Neural crest cell (in vitro differentiated cells): ENCODE data around the gene UTS2R. TPM values are rescaled to one million over a fixed set of nuclear protein-coding genes. Genes with fewer than 3 reads are reported as not detected.
"Not testable (repeated sequence)": the region's sequence is repeated elsewhere in the genome, so short reads cannot be mapped to it uniquely, and the experiment has no call there.

Source experiments
- DNase-seq: peaks from one replicate; pipeline ENCODE4 v3.0.0; 2021; ENCODE audit warnings: low read depth, mixed read lengths, low spot score
- H3K27ac Mint-ChIP-seq: one replicate; pipeline ENCODE4 v1.8.0; 2021; ENCODE audit warnings: mild to moderate bottlenecking, mixed read lengths; ENCODE audit not compliant: unreplicated experiment
- H3K27me3 Mint-ChIP-seq: 2 replicates; pipeline ENCODE4 v1.8.0; 2021; ENCODE audit warnings: low read depth, mild to moderate bottlenecking, mixed read lengths
- H3K36me3 Mint-ChIP-seq: 2 replicates; pipeline ENCODE4 v1.8.0; 2021; ENCODE audit warnings: low read depth, mild to moderate bottlenecking, mixed read lengths
- H3K4me1 Mint-ChIP-seq: 2 replicates; pipeline ENCODE4 v1.8.0; 2021; ENCODE audit warnings: mixed read lengths
- H3K4me3 Mint-ChIP-seq: one replicate; pipeline ENCODE4 v1.8.0; 2021; ENCODE audit warnings: mild to moderate bottlenecking, mixed read lengths
- H3K9me3 Mint-ChIP-seq: 2 replicates; pipeline ENCODE4 v1.8.0; 2021; ENCODE audit warnings: mixed read lengths
- total RNA-seq: library from RNA; stranded (reverse); gene quantifications from 2 replicates; pipeline ENCODE4 v1.2.1, GENCODE V29; 2021
- TF ChIP-seq, protein P1 (sequence below): fragments of 200-600 bp; sonication (generic); conservative IDR thresholded peaks from 2 replicates; pipeline ENCODE4 v1.5.0; 2021; ENCODE audit warnings: antibody characterized with exemption, mild to moderate bottlenecking

UTS2R gene
- total RNA-seq, 1 donor from 2014 or later: not detected

DNA sequence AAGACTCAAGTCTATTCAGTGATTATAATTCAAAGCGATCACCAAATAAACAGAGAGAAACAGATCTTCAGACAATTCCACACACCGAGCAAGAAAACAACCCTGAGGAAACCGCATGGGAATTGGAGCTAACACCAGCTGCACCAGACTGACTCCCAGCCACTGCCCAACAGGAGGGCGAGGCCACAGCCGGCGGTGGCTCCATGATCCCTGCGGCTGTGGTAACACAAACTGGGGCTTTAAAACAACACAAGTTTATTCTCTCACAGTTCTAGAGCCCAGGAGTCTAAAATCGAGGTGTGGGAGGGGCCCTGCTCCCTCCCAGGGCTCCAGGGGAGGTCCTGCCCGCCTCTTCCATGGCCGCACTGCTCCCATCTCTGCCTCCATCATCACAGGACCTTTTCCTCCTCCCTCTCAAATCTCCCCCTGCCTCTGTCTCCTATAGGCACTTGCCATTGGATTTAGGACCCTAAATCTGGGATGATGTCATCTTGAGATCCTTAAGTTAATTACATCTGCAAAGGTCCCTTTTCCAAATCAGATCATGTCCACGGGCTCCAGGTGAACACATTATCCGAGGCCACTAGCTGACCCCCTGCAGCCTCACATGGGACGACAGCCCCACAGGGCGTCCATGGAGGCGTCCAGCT, 36.8 kb downstream of the UTS2R start:
- H3K36me3 Mint-ChIP-seq: no peaks in the 10 kb centered on the region

GRCh38 chr17:82408938-82409318, 37.4 kb downstream of the UTS2R start:
- no peak for DNase-seq
- no peaks in the 10 kb centered on the region for H3K36me3 Mint-ChIP-seq
- no peaks in the 10 kb centered on the region for H3K27me3 Mint-ChIP-seq
- H3K4me3 Mint-ChIP-seq: no peak overlapping the region
- H3K4me1 Mint-ChIP-seq: no peaks in the 10 kb centered on the region
- H3K27ac Mint-ChIP-seq: no peak overlapping the region
- H3K9me3 Mint-ChIP-seq: no peaks in the 10 kb centered on the region
- TF ChIP-seq, protein P1, sequence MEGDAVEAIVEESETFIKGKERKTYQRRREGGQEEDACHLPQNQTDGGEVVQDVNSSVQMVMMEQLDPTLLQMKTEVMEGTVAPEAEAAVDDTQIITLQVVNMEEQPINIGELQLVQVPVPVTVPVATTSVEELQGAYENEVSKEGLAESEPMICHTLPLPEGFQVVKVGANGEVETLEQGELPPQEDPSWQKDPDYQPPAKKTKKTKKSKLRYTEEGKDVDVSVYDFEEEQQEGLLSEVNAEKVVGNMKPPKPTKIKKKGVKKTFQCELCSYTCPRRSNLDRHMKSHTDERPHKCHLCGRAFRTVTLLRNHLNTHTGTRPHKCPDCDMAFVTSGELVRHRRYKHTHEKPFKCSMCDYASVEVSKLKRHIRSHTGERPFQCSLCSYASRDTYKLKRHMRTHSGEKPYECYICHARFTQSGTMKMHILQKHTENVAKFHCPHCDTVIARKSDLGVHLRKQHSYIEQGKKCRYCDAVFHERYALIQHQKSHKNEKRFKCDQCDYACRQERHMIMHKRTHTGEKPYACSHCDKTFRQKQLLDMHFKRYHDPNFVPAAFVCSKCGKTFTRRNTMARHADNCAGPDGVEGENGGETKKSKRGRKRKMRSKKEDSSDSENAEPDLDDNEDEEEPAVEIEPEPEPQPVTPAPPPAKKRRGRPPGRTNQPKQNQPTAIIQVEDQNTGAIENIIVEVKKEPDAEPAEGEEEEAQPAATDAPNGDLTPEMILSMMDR: no peak

More for the DNA sequence above, 36.8 kb downstream of the UTS2R start:
- Mint-ChIP-seq H3K27me3 (no peaks in the 10 kb centered on the region), H3K27ac (peak overlapping the region; percentile 83), H3K9me3 (no peaks in the 10 kb centered on the region), H3K4me1 (no peaks in the 10 kb centered on the region), H3K4me3 (no peak overlapping the region)
- TF ChIP-seq, protein P1: no peak
- no peak for DNase-seq

DNA sequence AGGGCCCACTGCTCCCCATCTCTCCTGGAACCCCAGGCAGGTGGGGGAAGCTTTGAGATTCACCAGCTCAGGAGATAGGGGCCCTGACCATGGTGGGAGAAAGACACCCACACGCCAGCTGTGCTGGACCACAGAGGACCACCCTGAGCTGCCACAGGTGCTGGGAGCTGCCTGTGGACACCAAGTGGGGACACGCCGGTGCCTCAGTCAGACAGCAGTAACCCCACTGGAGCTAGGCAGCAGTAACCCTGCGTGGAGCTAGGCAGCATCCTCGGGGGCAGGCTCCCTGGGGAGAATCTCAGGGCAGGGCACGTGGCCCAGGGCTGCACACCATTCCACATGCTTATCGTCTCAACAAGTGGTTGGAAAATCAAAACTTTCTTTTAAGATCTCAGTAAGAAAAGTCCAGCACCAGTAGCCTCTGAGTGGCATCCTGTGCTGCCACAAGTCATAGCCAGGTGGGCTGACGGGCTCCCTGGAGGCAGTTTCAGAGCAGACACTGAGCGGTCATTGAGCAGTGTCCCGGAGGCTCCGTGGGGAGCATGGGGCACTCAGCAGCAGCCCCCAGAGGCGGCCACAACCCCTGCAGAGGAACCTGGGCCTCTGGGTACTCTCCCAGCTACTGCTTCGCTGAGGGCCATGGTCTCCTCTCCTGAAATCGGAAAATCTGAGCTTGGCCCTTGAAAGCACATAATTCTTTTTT, 38.6 kb downstream of the UTS2R start:
- no peaks in the 10 kb centered on the region for H3K9me3 Mint-ChIP-seq
- no peak for DNase-seq
- H3K4me3 Mint-ChIP-seq: no peak overlapping the region
- H3K27ac Mint-ChIP-seq: no peak overlapping the region
- peaks cover 7% of the 10 kb centered on the region for H3K4me1 Mint-ChIP-seq
- H3K27me3 Mint-ChIP-seq: no peaks in the 10 kb centered on the region
- TF ChIP-seq, protein P1: no peak
- no peaks in the 10 kb centered on the region for H3K36me3 Mint-ChIP-seq

GRCh38 chr17:82411396-82412053, 40.0 kb downstream of the UTS2R start:
- TF ChIP-seq, protein P1: no peak
- Mint-ChIP-seq H3K36me3 (no peaks in the 10 kb centered on the region), H3K9me3 (no peaks in the 10 kb centered on the region), H3K27me3 (no peaks in the 10 kb centered on the region), H3K27ac (no peak overlapping the region), H3K4me3 (peak overlapping the region; percentile 44), H3K4me1 (peaks cover 8% of the 10 kb centered on the region)
- DNase-seq: no peak

DNA sequence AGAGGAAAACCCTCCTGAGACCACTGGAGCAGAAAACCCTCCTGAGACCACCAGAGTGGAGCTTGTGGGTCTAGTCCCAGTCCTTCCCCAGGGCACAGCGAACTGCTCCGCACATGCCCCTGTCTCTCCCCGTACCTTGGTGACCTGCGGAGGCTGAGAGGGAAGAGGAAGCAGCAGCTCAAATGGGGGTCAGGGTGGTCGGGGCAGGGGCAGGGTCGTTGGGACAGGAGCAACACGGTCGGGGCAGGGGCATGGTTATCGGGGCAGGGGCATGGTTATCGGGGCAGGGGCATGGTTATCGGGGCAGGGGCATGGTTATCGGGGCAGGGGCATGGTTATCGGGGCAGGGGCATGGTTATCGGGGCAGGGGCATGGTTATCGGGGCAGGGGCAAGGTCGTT, 40.5 kb downstream of the UTS2R start:
- not testable (repeated sequence) for H3K9me3 Mint-ChIP-seq, H3K27me3 Mint-ChIP-seq, H3K4me3 Mint-ChIP-seq, H3K4me1 Mint-ChIP-seq, DNase-seq, H3K27ac Mint-ChIP-seq, H3K36me3 Mint-ChIP-seq
